GM18861 (cell line): ENCODE results near the gene TAF3.
"Not testable (repeated sequence)": the region's sequence is repeated elsewhere in the genome, so short reads cannot be mapped to it uniquely, and the experiment has no call there.

Experiments used
- ATAC-seq: cut with Tn5 transposase; IDR thresholded peaks from one replicate; pipeline ENCODE4 v1.9.1; 2021; ENCODE audit not compliant: unreplicated experiment

The TAF3 gene

DNA sequence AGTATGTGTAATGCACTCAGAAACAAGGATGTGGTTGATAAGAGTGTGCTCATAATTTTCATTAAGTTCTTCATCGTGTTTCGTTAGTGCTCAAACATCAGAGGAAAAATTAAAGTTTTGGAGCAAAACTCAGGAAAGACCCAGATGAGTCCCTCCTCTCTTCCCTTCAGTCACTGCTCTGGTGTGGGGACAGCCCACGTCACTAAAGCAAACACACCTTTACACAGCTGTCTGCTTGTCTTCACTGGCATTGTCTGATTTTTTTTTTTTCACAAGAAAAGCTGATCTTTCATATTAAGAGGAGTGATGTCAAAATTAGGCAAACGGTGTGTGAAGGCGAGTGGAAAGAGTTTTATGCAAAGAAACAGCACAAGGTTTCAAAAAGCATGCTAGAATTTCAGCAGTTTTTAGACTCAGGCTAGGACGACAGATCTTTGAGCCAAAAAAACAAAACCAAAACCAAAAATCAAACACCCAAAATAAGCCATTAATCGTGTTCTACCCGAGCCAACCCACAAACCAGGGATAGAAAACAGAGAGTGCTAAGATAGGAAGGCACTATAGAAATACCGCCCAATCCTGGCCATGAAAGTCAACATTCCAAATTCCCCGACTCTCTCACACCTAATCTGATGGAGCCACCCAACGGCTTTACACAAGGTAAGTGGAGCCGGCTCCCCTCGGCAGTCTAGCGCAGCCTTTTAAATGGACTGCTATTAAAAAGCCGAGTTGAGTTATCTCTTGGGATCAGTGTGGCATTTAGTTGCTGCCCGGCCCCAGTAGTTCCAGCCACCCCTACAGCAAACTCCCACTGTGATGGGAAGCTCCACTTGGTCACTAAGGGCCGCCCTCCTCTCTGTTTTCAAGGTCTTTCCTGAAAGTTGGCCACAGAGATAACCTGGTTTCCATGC is 208.3 kb downstream of the TAF3 start:
- no peak for ATAC-seq

GRCh38 chr10:8031211-8031610 is 212.9 kb downstream of the TAF3 start:
- not testable (repeated sequence) for ATAC-seq

DNA sequence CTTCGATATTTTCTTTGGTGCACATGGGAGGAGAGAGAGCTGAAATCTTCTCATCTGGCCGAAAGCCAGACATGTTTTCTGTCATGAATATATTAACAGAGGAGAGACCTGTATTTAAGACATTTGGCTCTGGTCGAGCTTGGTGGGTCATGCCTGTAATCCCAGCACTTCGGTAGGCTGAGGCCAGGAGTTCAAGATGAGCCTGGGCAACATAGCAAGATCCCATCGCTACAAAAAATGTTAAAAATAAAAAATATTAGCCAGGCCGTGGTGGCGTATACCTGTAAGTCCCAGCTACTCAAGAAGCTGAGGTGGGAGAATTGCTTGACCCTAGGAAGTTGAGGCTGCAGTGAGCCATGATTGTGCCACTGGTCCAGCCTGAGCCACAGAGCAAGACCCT is 214.3 kb downstream of the TAF3 start:
- no peak for ATAC-seq

- ATAC-seq = no peak
These were observed 215.6 kb downstream of the TAF3 start for GRCh38 chr10:8033812-8034465.

DNA sequence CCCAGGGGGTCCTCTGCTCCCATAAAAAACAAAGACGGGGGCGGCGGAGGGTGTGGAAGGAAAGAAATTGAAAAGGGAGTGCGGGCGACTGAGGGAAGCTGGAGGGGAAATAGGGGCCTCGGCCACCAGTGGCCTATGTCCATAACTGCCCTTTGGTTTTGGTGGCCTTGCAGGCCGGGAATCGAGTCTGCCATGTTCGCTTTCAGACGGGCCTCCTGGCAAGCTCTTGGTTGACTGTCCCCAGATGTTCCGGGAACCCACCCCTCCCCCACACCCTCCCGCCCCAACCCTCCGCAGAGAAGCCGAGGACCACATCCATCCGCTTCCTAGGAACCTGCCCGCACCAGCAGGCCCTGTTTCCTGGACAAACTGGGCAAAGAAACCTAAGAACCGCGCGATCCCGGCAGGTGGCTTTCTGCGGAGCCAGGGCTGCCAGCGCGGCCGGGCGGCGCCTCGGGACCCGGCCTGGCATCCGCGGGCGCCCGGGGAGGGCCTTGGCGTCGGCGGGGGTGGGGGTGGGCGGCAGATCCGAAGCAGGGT is 216.2 kb downstream of the TAF3 start:
- ATAC-seq = no peak

GRCh38 chr10:8035006-8035640 is 216.8 kb downstream of the TAF3 start:
- no peak for ATAC-seq

DNA sequence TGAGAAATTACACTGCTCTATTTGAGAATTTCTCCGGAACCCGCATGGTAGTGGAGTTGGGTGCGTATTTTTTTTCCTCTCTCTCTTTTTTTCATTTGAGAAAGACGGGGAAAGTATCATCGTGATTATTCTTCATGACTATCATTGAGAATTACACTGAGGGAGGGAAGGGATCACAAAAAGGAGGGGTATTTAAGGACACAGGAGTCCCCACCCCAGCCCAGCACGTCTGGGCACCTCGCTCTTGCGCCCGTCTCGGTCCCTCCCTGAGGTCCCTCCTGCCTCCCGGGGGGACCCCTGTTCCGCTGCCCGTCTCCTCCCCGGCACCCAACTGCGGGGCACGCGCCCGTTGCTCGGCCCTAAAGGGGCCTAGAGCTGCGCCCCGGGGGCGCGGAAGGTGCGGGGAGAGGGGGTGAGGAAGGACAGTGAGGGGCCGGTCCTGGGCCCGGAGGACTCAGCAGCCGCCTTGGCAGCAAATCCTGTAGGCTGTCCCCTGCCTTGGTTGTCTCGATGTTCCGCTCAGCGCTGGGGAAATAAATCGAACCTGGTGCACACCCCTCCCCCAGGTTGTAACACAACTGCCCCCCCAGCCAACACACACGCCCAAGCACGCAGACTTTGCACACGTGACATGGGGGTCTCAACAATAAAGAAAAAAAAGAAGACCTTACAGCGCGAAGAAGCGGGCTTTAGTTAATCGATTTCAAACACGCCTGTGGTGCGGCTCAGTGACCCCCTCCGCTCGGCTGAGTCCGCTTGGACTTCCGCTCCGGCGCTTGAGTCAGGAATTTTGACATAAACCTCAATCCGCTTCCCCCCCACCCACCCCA is 217.6 kb downstream of the TAF3 start:
- no peak for ATAC-seq

DNA sequence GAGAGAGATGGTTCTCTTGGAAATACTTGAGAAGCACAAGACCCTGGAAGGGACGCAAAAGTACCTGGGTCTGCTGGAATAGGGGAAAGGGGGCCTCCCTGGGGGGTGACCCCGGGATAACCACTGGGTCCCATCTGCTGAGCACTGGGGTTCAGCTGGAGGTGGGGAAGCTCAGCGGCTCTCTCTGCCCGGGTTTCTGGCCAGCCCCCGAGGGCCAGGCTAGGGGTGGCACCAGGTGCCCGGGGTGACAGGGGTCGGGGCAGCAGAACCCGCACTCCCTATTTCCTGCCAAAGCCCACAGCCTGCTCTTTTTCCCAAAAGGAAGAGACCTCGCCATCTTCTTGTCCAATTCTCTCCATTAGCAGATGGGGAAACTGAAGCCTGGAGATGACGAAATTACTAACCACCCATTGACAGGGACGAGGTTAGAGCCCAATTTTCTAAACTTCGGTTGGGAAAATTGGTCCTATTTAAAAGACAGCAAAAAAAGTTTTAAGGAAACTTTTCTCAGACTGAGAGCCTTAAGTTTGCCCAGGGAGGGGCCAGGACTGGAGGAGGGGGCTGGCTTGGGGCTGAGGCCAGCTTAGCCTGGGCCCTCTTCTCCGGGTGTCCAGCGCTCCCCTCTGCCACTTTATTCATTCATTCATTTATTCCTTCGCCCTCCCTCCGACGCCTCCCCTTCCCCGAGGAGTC is 218.3 kb downstream of the TAF3 start:
- ATAC-seq = no peak

GRCh38 chr10:8037199-8037801 is 219.0 kb downstream of the TAF3 start:
- no peak for ATAC-seq

DNA sequence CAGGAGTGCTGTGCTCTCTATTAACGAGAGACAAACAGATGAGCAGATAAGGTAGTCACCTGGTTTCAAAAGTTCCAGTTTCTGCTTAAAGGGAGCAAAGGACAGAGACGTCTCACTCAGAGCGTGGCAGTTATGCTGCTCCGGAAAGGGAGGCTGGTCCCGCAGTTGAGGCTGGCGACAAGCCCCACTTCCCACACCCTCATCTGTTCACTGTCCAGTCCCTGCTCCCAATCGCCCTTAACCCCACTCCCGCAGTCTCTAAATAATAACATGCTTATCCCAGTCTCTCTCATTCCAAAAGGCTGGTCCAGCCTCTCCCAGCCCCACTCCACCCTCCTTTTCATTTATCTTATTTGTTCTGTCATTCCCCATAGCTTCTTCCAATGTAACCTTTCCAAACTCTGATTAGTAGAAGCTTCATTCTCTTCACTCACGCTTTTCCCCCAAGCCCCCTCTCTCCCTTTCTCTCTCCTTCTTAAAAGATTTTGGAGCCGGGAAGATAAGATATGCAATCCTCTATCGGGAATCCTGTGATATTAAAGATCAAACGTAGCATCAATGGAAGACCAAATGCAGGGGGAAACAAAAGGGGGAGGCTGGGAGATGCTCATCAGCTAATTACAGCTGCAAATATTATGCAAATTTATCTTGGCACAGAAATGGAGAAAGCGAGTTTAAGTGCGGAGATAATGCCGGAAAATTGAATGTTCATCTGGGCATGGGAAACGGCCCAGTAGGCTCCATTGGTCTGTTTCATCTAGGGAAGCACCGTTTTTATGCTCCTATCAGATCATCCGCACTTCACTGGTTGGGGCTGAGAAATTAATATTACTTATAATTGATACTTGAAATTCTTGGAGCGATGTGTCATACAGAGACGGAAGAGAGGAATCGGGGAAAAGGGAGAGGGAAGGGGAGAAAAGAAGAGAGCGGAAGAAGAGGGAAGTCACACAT is 219.9 kb downstream of the TAF3 start:
- ATAC-seq = no peak

GRCh38 chr10:8039321-8039881 is 221.1 kb downstream of the TAF3 start:
- ATAC-seq = no peak

DNA sequence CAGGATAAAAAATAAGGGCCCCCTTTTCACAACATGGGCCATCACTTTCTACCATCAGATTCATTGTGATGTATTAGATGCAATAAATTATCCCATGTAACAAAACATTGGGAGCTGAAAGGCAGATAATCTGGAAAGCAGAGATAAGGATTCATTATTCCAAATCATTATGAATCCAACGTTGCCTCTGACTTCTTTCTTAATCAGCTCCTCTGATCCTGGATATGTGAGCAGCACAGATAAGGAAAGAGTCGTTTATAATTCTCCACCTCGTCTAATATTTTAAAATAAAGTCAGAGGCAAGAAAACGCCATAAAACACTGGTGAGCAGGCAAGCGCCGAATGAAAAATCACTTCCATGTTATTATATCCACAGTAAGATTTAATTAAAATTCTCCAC is 222.3 kb downstream of the TAF3 start:
- no peak for ATAC-seq

DNA sequence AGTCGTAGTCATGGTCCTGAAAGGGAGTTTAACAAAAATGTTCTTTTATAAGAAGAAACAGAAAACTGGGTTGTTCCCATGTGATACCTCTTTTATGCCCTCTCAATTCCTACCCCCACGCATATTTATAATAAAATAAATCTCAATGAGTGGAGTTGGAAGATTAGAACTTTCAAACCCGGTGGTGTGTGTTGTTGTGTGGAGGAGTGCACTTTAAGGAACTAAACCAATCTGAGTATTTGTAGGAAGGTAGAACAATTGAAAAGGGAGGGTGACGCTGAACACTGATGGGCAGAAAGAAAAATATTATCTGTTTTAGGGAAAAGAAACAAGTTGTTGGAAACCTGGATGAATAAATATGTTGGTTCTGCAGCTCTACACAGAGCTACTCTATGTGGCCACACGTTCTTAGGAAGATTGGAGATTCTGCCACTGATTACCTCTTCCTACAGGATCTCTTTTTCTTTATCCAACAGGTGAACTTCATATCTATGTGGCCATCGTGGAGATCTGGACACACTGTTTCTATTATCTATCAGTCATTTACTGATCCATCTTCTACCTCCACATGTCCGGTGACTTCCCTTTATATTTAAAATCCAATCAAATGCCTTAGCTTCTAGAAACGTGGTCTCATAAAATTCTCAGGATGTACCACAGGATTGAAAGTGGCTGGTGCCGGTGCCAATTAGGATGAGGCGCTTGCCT is 223.1 kb downstream of the TAF3 start:
- ATAC-seq = no peak

DNA sequence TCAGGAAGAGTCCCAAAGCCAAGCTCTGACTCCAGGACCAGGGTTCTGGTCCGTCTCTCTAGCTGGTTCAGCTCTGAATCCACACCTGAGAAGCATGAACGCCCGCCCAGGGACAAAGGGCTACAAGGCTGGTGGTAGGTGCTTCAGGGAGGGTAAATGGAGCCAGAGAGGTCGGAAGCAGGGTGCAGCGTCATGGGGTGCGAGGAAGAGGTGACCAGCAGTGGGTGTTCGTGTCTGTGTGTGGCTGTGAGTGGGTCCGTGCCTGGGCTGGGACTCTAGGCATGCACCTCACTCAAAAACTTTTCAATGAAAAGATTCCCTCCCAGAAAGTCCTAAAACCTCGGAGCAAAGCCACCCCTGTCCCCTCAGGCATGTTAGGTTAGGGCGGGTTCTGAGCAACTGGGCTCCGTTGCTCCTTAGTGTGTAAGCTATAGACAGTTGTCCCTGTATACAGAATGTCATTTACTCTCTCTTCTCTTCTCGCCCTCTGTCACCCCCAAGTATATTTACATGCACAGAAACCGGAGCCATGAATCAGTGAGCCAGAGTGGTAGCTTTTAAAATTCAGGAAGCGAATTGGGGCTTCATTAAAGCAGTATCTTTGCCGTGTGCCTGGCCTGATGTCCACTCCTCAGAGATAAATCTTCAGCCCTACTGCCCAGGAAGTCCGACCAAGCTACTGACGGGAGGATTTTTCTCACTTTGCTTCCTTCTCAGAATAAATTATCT is 223.9 kb downstream of the TAF3 start:
- no peak for ATAC-seq

DNA sequence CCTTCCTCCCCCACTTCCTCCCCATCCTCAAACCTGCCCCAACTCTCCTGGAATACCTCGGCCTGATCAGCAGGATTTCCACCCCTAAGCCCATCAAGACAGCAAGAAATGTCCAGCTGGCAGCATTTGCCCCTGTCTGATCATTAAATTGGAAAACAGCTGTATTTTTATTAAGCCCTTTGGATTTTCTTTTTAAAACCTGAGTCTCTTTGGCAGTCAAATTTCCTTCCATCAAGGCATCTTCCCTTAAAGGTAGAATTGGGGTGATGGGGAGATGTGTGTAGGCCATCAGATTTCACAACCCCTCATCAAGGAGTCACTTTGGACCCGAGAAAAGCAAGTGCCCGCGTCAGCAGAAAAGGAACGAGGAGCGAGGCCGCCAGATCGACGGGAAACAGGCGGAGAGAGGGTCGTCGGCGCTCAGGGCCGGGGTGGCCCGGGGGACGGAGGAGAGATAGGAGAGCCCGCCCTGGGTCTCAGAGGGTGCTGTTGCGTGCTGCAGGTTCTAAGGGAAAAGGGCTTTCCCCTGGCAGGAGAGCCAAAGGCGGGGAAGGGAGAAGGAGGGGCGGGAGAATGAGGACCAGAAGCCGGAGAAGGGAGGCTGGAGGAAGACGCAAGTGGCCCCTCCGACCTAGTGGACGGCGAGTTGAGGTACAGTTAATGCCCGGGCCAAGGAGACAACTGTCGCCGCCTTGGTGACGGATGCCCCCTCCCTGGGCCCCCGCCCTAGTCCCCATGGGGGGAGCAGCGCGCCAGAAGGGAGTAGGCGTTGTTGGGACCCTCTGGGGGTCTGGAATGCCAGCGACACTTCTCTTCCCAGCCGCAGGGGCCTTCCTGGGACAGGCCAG is 224.6 kb downstream of the TAF3 start:
- no peak for ATAC-seq
